Urothelium cell line (cell line): Measurements from ENCODE around the gene AGER.

Experiments
- DNase-seq: peaks from one replicate; pipeline ENCODE4 v3.0.0; 2011; ENCODE audit warnings: low spot score, mixed read lengths
- FAIRE-seq: peaks from 2 replicates; lab custom pipeline; 2011; peaks lifted over from hg19 to GRCh38; lab: Jason Lieb, UNC

The AGER gene

DNA sequence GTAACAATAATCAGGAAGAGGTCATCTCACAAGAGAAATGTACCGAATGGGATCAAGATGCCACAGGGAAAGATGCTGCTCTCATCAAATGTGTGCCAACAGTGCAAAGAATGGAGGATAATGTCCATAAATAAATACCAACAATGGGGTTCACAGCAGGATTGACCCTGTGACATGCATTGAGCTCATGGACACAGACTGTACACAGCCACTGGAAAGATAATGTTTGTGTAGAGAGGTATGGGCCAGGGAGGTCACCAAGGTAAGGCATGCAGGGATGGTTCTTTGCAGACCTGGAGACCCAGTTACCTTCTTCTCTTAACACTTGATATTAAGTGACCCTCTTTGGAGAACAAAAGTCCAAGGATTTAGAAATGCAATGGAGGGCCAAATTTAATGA, 9.6 kb downstream of the AGER start:
- DNase-seq: no peak
- no peak for FAIRE-seq

DNA sequence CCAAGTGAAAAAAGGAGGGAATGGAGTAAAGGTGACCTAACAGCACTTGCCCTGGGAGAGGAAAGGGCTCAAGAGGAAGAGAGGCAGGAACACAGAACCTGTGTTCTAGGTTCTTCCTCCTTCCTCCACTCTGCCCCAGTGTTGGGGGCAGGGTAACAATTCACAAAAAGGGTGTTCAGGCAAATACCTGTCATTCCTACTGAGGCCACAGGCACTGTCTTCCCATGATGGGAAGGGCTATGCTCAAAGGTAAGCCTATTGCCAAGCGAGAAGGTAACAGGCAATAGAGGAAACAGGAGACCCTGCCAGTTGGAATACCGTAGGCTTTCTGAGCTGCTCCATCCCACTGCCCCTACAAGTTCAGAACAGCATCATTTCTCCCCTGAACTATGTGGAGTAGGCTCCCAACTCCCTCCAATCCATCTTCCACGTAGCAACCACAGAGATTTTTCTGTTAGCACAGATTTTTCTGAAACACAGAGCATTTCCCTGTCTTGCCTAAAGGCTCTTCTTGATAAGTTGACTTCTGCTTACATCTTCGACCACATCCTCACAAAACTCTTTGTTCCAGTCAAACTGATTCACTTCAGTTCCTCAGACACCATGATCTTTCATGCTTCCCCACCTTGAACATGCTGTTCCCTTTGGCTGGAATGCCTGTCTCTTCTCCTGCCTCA, 10.9 kb downstream of the AGER start:
- FAIRE-seq: no peak

DNA sequence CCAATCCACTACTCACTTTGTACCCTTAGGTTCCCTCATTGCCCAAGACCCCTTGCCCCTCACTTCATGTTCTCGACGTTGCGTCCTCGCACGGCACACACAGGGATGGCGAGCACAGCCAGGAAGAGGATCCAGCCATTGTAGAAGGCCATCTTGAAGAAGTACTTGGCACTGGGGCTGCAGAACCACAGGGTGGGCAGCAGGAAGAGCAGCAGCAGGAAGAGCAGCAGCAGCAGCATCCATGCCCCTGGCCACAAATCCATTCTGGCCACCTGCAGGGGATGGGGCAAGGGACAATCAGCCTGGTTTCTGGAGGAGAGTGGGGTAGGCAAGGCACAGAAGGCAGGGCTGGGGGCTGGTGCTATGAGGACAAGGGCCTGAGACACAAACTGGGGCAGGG, 12.8 kb downstream of the AGER start:
- no peak for DNase-seq
- FAIRE-seq: no peak

More for the DNA sequence above, 10.9 kb downstream of the AGER start:
- no peak for DNase-seq

DNA sequence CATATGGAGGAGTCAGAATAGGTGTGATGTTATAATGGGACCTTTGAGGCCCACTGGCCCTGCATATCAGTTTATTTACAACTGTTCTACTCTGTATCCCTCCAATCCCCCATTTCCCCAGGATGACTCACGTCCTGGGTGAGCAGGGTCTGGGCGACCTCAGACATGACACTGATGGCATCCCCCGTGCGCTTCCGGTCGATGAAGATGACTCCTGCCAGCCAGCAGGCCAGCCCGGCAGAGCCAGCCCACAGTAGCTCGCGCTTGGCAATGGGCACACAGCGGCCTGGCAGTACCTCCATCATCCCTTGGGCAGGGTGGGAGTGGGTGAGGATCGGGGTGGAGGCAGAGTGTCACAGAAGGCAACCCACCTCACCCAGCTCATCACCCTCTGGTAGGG, 13.8 kb downstream of the AGER start:
- DNase-seq (no peak), FAIRE-seq (no peak)

DNA sequence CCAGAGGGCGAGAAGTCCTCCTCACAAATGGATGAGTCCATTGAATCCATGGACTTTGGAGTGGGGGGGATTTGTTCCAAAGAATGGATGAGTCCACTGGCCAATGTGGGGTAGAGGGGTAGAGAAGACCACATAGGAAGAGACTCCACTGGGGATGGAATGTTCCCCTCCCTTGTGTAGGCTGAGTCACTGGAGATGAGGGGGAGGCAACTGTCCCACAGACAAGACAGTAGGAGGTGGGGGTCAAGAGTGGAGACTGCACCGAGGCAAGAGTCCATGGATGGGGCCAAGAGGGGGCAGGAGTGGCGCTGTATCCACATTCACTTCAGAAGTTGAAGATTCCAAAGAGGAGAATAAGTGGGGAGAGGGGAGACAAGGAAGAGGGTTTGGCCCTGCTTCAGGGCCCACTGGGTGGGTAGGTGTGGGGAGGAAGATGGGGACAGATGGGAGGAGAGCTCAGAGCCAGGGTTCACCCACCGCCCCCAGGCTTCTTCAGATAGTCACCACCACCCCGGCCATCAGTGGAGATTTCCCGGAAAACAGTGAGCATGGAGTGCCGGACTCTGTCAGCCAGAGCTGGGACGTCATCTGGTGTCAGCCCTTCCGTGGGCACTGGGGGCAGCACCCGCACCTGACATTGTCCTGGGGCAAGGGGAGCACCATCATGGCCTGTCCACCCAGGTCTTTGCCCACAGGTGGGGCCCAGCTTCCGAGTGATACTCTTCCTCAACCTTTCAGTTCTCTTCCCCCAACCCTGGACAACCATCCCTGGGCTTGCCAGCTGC, 15.1 kb downstream of the AGER start:
- FAIRE-seq: no peak
- no peak for DNase-seq

DNA sequence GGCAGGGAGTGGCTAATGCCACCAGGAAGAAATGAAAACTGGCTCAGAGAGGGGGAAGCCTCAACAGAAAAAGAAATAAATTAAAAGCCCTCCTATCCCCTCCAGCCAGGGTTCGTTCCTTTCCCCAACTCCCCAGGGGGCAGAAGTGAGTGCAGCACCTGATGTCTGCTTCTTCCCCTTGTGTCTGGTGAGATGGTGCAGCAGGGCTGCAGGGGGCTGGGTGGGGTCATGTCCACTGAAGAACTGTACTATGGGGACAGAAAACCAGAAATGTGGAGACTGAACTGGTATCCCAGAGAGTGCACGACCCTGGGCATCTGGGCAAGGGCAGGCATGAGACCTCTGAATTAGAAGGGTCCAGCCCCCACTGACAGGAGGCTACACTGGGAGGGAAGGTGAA, 15.7 kb downstream of the AGER start:
- FAIRE-seq (no peak), DNase-seq (no peak)

DNA sequence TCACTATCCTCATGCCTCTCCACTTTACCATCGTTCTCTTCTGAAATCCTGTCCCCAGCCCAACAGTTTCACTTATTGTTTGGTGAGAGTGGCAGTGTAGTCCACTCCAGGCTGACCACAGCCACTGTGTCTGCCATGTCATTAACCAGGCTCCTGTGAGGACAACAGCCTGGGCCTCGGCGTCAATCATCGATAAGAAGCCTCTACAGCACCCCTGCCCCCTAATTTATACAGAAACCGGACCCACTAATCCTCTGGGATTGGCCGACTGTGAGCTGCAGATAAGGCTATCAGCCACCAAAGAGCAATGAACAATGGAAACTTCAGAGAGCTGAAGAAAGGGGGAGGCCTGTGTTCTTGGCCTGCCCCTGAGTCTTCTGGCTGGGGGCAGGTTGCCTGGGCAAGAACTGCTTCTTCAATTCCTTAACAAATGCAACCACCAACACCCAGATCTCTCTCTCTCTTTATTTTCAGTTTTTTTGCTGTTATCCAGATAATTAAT, 16.2 kb downstream of the AGER start:
- no peak for DNase-seq
- FAIRE-seq: no peak

DNA sequence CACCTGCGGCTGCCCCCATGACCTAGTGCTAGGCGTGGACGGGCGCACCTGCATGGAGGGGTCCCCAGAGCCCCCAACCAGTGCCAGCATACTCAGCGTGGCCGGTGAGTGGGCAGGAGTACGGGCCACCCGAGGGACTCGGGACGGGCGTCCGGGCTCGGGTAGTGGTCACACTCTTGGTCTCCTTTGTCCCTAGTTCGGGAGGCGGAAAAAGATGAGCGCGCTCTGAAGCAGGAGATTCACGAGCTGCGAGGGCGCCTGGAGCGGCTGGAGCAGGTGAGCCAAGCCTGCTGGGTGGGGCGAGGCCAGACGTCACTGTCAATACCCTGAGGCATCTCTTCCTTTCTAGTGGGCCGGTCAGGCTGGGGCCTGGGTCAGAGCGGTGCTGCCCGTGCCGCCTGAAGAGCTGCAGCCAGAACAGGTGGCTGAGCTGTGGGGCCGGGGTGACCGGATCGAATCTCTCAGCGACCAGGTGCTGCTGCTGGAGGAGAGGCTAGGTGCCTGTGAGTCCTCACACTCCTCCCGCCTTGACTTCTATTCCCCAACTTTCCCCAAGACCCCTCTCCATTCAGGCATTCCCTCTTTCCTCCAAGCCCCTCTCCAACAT, 16.8 kb downstream of the AGER start:
- FAIRE-seq (no peak), DNase-seq (no peak)

DNA sequence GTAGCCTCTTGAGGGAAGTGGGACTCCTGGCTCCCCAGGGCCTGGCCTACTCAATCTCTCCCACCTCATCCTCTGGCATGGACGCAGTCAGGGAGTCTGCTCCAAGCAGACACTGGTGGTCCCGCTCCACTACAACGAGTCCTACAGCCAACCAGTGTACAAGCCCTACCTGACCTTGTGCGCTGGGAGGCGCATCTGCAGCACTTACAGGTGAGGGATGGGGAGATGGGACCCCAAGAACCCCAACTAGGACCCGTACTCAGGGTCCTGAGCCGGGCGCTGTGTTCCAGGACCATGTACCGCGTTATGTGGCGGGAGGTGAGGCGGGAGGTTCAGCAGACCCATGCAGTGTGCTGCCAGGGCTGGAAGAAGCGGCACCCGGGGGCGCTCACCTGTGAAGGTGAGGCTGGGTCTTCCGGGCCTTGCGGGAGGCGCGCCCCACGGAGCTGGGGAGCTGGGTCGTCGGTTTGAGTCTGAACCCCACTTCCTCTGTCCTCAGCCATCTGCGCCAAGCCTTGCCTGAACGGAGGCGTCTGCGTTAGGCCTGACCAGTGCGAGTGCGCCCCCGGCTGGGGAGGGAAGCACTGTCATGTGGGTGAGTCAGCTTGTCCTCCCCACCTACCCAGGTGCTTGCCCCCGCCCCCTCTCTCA, 17.5 kb downstream of the AGER start:
- FAIRE-seq (no peak), DNase-seq (no peak)

DNA sequence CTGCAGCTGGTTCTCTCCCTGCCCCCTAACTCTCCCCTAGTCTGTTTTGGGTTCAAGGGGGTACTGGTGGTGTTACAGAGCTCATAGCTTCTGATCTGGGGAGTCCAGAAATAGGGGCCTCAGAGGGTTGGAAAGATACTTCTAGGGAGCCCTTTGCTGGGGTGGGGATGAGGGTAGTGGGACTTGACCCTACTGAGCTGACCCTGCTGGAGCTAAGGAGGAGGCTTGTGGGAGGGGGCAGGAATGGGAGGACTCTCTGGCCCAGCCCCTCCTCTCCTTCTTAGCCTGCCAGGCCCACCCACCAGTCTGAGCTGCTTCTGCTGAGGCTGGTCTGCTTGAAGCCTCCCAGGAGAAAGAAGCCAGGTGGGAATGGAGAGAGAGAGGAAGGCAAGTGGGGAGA, 19.8 kb downstream of the AGER start, which contains the start of gene EGFL8:
Gene EGFL8, plus strand, starts transcription at position 301 of the 400 bp plus-strand sequence. CDS start 1,571 bp downstream, outside the sequence.
- DNase-seq: no peak
- no peak for FAIRE-seq

DNA sequence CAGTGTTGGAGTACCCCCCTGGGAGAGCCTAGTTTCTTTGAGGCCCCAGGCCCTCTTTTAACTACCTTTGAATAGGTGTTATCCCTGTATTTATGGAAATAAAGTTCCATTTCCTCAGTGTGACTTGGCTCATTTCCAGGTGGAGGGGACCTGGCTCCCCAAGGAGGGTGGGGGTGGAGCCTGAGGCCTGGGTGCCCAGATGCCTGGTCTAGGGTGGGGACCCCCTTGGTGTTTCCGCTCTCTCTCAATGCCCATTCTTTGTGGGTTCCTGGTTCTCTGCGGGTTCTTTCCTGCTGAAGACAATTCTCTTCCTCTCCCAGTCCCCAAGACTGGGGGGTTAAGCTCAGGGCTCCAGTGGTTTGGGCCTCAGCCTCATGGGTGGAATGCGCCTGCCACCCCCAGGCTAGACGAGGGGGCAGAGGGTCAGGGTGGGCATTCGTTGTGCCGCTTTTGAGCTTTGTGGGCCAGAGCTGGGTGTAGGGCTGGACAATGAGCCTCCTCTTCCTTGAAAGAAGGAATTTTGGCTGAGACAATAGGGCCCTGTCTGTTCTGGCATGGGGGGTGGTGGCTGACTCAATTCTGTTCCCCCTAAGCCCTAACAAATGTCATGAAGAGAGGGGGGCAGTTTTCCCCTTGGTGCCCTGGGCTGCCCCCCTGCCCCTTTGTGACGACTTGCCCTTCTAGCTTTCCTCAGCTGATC, 20.3 kb downstream of the AGER start:
- FAIRE-seq (no peak), DNase-seq (no peak)

DNA sequence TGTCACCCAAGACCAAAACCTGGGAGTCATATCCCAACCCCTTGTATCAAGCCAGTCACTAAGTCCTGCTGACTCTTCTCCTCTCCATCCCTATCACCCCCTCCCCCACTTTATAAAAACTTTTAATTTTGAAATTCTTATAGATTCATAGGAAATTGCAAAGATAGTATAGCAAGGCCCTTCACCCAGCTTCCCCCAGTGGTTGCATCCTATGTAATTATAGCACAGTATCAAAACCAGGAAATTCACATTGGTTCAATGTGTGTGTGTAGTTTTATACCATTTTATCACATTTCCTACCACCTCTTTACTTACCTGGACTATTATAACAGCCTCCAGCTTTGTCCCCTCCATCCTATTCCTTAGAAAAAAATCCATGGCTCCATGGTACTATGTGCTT, 26.0 kb downstream of the AGER start:
- DNase-seq (no peak), FAIRE-seq (no peak)

DNA sequence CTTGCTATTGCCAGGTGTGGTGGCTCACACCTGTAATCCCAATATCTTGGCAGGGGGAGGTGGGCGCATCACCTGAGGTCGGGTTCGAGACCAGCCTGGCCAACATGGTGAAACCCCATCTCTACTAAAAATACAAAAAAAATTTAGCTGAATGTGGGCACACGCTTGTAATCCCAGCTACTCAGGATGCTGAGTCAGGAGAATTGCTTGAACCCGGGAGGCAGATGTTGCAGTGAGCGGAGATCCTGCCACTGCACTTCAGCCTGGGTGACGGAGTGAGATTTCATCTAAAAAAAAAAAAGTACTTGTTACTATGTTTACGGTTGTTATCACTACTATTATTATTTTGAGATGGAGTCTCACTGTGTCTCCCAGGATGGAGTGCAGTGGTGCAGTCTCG, 27.2 kb downstream of the AGER start:
- DNase-seq (no peak), FAIRE-seq (no peak)

DNA sequence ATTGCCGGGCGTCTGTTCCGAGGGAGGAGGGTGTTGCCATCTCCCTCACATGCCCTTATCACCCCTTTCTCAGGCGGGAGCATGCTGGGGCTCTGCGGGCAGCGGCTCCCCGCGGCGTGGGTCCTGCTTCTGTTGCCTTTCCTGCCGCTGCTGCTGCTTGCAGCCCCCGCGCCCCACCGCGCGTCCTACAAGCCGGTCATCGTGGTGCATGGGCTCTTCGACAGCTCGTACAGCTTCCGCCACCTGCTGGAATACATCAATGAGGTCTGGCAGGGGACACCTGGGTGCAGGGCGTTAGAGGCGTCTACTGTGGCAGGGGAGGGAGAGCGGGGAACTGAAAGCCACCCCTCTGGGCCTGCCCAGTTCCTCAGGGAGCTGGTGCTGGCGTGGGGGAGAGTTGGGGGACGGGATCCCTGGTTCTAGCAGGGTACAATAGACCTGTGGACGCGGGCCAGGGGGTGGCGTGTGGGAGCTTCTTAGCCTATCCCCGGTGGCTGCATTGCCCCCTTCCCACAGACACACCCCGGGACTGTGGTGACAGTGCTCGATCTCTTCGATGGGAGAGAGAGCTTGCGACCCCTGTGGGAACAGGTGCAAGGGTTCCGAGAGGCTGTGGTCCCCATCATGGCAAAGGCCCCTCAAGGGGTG, 29.4 kb downstream of the AGER start:
- peak; percentile 44 for FAIRE-seq
- peak; percentile 74 for DNase-seq

DNA sequence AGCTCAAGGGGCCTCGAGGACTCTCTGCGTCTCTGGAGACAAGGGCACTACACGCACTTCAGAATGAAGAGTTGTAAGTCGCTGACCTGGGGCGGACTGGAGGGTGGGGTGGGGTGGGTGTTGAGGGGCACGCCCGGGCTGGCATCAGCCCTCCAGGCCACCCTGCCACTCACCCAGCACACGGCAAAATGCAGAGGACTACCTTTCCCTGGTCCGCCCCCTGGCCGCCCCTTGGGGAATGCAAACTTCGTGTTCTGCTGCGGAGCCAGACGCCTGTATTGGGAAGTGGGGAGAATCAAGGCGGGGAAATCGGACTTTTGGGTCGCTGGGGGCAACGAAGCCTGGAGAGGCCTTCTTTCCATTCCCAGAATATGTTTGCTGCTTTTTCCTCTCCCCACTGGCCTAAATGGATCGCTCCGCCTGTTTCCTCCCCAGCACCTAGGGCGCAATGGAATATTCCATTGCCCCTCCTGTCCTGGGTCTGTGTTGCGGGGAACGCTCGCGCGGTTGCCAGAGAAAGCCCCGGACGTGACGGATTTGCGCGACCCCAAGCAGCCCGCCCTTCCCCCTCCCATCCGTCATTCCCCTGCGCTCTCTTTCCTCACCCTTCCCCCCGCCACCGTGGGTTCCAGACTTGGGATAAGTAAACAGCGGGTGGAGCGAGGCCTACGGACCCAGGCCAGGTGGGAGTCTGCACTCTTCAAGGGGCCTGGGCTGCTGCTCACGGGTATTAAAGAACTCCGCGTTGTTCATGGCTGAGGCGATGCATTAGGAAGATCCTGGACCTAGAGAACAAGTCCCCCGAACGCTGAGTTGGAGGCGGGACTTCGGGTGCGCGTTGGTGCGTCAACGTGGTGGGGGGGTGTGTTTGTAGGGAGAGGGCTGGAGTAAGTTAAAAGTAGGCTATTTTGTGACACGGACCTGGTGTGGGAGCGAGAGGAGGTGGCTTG, 30.2 kb downstream of the AGER start, which contains the start of gene PPT2:
Gene PPT2, plus strand, starts transcription at position 578 of the 950 bp plus-strand sequence. CDS start 454 bp downstream, outside the sequence.
- DNase-seq: peak; percentile 89
- peak; percentile 83 for FAIRE-seq

DNA sequence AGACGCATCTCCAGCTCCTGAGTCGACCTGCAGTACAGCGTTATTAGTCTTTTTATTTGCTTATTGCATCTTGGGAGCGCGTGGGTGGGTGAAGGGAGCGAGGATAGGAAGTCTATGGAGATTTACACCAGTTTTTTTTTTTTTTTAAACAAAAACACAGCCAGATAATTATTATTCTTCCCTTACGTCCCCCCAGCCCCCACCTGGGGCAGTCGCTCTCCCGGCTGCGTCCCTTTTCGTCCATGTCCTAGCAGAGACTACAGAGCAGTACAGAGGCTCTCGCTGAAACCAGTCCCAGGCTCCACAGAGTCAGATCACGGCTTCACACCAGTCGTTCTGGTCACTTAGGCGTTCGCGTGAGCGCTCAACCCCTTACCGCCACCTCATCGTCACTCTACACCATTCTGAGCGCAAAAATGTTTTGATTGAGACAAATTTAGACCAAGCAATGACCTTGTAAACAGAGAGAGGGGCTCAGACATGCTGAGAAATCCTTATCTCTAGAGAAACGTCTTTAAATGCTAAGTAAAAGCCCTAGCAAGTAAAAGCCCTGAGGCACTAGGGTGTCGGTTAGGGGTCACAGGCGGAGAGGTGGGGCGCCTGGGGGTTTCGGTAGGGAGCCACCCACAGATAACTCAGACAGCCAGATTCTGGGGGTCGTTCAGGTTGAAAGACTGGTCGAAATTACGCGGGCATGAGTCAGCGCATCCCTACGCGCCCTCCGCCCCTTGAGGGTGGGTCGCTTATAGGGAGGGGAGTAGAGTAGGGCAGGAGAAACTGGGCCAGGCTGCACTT, 31.1 kb downstream of the AGER start:
- DNase-seq (no peak), FAIRE-seq (no peak)

DNA sequence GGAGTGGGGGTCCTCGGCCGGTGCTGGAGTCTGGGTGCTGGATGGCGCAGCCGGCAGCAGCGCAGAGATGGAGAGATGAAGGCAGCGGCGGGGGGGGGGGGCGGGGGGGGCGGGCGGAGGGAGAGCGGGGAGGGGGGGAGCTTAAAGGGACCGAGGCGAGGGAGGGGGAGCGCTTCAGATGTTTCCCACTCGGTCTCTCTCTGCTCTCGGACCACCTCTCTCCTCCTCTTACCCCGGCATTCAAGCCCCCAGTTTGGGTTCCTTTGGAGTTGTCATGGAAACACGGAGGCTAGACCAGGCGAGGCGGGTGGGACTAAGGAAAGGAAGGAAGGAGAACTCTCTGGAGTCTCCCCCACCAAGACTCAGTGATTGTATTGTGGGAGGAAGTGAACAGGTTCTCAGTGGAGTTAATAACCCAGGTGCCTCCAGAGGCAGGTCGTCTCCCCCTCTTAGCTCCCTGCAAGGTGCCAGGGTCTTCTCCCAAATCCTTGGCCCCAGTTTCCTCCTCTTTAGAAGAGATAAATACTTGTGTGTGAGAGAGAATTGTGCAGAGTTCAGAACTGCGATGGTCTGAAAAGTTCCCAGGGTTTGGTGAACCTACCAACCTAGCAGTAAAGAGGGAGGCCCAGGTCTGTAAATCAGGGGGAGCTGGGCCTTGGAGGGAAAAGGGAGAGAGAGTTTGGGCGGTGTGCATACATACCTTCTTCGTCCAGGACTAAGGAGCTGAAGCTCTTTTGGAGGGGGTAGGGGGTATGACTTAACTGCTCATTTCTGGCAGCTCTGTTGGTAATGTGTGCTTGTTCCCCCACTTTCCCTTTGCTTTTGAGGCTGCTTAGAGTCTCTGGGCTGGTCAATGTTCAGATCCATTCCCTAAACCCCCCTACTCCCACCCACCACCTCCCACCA, 31.9 kb downstream of the AGER start, which contains the start of gene PRRT1:
Gene PRRT1, minus strand, starts transcription at position 77 of the 906 bp plus-strand sequence. CDS start 112 bp downstream, outside the sequence.
- FAIRE-seq: no peak
- DNase-seq: peak; percentile 52
